Measurements from ENCODE around the gene DYDC1.

DYDC1 gene

GRCh38 chr10:80351220-80351619 lies 5.3 kb downstream of the DYDC1 start:
- no peak for TF ChIP-seq CTCF (IDR thresholded peaks at IDR 0.05; ENCODE audit: control insufficient read depth, extremely low read depth, insufficient read depth)
- no peak overlapping the region for H3K4me3 ChIP-seq (ENCODE audit: low read depth, low read length)
- no peak for DNase-seq (ENCODE audit: low read depth)

GRCh38 chr10:80350251-80350650 lies 6.3 kb downstream of the DYDC1 start:
- no peak for TF ChIP-seq CTCF (IDR thresholded peaks at IDR 0.05; ENCODE audit: control insufficient read depth, extremely low read depth, insufficient read depth)
- no peak overlapping the region for H3K4me3 ChIP-seq (ENCODE audit: low read depth, low read length)
- no peak for DNase-seq (ENCODE audit: low read depth)

GRCh38 chr10:80344912-80345311 lies 11.6 kb downstream of the DYDC1 start:
- H3K4me3 ChIP-seq (ENCODE audit: low read depth, low read length): no peak overlapping the region
- TF ChIP-seq CTCF (IDR thresholded peaks at IDR 0.05; ENCODE audit: control insufficient read depth, extremely low read depth, insufficient read depth): no peak
- no peak for DNase-seq (ENCODE audit: low read depth)

GRCh38 chr10:80344276-80344675 lies 12.3 kb downstream of the DYDC1 start:
- no peak for DNase-seq (ENCODE audit: low read depth)
- no peak overlapping the region for H3K4me3 ChIP-seq (ENCODE audit: low read depth, low read length)
- no peak for TF ChIP-seq CTCF (IDR thresholded peaks at IDR 0.05; ENCODE audit: control insufficient read depth, extremely low read depth, insufficient read depth)

GRCh38 chr10:80333983-80334382 lies 22.6 kb downstream of the DYDC1 start:
- no peak overlapping the region for H3K4me3 ChIP-seq (ENCODE audit: low read depth, low read length)
- TF ChIP-seq CTCF (IDR thresholded peaks at IDR 0.05; ENCODE audit: control insufficient read depth, extremely low read depth, insufficient read depth): no peak
- DNase-seq (ENCODE audit: low read depth): no peak

- TF ChIP-seq CTCF (IDR thresholded peaks at IDR 0.05; ENCODE audit: control insufficient read depth, extremely low read depth, insufficient read depth): no peak
- DNase-seq (ENCODE audit: low read depth): no peak
Observed at GRCh38 chr10:80324891-80325364, 31.6 kb downstream of the DYDC1 start.

GRCh38 chr10:80324086-80324485 lies 32.5 kb downstream of the DYDC1 start:
- no peak for DNase-seq (ENCODE audit: low read depth)
- no peak for TF ChIP-seq CTCF (IDR thresholded peaks at IDR 0.05; ENCODE audit: control insufficient read depth, extremely low read depth, insufficient read depth)
- no peak overlapping the region for H3K4me3 ChIP-seq (ENCODE audit: low read depth, low read length)

More at GRCh38 chr10:80324891-80325364, 31.6 kb downstream of the DYDC1 start:
- H3K4me3 ChIP-seq (ENCODE audit: low read depth, low read length): no peak overlapping the region

Data from LNCaP clone FGC (cell line).